HepG2 (cell line): Measurements from ENCODE around the gene CACNA1G. TPM values are rescaled to one million over a fixed set of nuclear protein-coding genes. Genes with fewer than 3 reads are reported as not detected.
A peak's percentile ranks its signal among the peaks of the same experiment; 100 is the strongest.

ENCODE experiments used
- CHD2 ChIP-seq: IDR thresholded peaks from 2 replicates; pipeline ENCODE4 v1.6.1; 2011; ENCODE audit warnings: low read depth, low read length, improper control_type of control experiment
- CREM ChIP-seq, 2 experiments: sonication (generic) in 1 of 2; formaldehyde crosslinking in 1 of 2; IDR thresholded peaks; 2 replicates each; pipeline versions ENCODE4 v1.4.0 to v1.6.1; 2016 to 2020; ENCODE audit warnings: antibody characterized with exemption in 1 of 2, mild to moderate bottlenecking in 1 of 2, missing genetic modification reagents in 1 of 2
- HOXA5 ChIP-seq: sonication (generic); formaldehyde crosslinking; IDR thresholded peaks from 2 replicates; pipeline ENCODE4 v1.4.0; 2020; ENCODE audit warnings: missing genetic modification reagents
- KAT7 ChIP-seq: IDR thresholded peaks from 2 replicates; pipeline ENCODE4 v1.6.1; 2018; ENCODE audit warnings: borderline replicate concordance, missing compliant biosample characterization
- LBX2 ChIP-seq: sonication (generic); formaldehyde crosslinking; IDR thresholded peaks from 2 replicates; pipeline ENCODE4 v1.5.0; 2020; ENCODE audit warnings: missing genetic modification reagents, mild to moderate bottlenecking, borderline replicate concordance
- MAZ ChIP-seq, 2 experiments: sonication (generic) in 1 of 2; formaldehyde crosslinking in 1 of 2; IDR thresholded peaks; 2 replicates each; pipeline versions ENCODE4 v1.5.0 to v1.6.1; 2012 to 2020; ENCODE audit warnings: low read depth in 2 of 2, mild to moderate bottlenecking in 2 of 2, borderline replicate concordance in 1 of 2, improper control_type of control experiment in 1 of 2, low read length in 1 of 2, missing genetic modification reagents in 1 of 2, moderate library complexity in 1 of 2
- SMAD9 ChIP-seq: sonication (generic); formaldehyde crosslinking; IDR thresholded peaks from 2 replicates; pipeline ENCODE4 v1.5.1; 2020; ENCODE audit warnings: mild to moderate bottlenecking, missing genetic modification reagents
- SMYD3 ChIP-seq: sonication (generic); formaldehyde crosslinking; IDR thresholded peaks from 2 replicates; pipeline ENCODE4 v1.8.1; 2023; ENCODE audit warnings: mild to moderate bottlenecking, missing genetic modification reagents
- TFDP1 ChIP-seq: IDR thresholded peaks from 2 replicates; pipeline ENCODE4 v1.6.1; 2016; ENCODE audit warnings: missing compliant biosample characterization, missing genetic modification reagents, borderline replicate concordance
- ZNF569 ChIP-seq: sonication (generic); formaldehyde crosslinking; IDR thresholded peaks from 2 replicates; pipeline ENCODE4 v1.5.0; 2020; ENCODE audit warnings: mild to moderate bottlenecking, missing genetic modification reagents, moderate library complexity, borderline replicate concordance
- polyA plus RNA-seq, 8 experiments: library from polyadenylated mRNA; depleted of rRNA in 3 of 8; stranded (reverse) in 7 of 8; unstranded in 1 of 8; fragments of >200 nt; fragmentation: Illumina TruSeq in 4 of 8; extraction: Trizol in 4 of 8; gene quantifications; 2 replicates each; pipeline versions ENCODE4 v1.2.1 to v1.2.3, GENCODE V29; 2011 to 2016; ENCODE audit warnings: low read depth in 4 of 8, missing spikeins in 1 of 8, mixed read lengths in 1 of 8; ENCODE audit not compliant: insufficient read depth in 1 of 8
- total RNA-seq, 5 experiments: library from RNA; depleted of rRNA; stranded (reverse); fragments of >200 nt; fragmentation: Illumina TruSeq; extraction: Trizol; gene quantifications; 2 replicates each; pipeline ENCODE4 v1.2.3, GENCODE V29; 2016; ENCODE audit warnings: low read depth in 1 of 5
- TF ChIP-seq, protein P1 (sequence below): sonication (generic); formaldehyde crosslinking; IDR thresholded peaks from 2 replicates; pipeline ENCODE4 v1.9.0; 2021; ENCODE audit warnings: mild to moderate bottlenecking, missing genetic modification reagents
- TF ChIP-seq, protein P2 (sequence below): sonication (generic); formaldehyde crosslinking; IDR thresholded peaks from 2 replicates; pipeline ENCODE4 v1.5.0; 2020; ENCODE audit warnings: missing genetic modification reagents
- TF ChIP-seq, protein P3 (sequence below): sonication (generic); formaldehyde crosslinking; IDR thresholded peaks from 2 replicates; pipeline ENCODE4 v1.4.0; 2020; ENCODE audit warnings: low read depth, missing genetic modification reagents

CACNA1G gene
- total and polyA plus RNA-seq, 2 of the 13 experiments (the other 11 are each of a cell fraction or from before 2014, with no cell fraction given) = 0.02 TPM; not detected in 1

GRCh38 chr17:50640686-50641351 is 80.3 kb downstream of the CACNA1G start (continued):
- TF ChIP-seq, protein P1, sequence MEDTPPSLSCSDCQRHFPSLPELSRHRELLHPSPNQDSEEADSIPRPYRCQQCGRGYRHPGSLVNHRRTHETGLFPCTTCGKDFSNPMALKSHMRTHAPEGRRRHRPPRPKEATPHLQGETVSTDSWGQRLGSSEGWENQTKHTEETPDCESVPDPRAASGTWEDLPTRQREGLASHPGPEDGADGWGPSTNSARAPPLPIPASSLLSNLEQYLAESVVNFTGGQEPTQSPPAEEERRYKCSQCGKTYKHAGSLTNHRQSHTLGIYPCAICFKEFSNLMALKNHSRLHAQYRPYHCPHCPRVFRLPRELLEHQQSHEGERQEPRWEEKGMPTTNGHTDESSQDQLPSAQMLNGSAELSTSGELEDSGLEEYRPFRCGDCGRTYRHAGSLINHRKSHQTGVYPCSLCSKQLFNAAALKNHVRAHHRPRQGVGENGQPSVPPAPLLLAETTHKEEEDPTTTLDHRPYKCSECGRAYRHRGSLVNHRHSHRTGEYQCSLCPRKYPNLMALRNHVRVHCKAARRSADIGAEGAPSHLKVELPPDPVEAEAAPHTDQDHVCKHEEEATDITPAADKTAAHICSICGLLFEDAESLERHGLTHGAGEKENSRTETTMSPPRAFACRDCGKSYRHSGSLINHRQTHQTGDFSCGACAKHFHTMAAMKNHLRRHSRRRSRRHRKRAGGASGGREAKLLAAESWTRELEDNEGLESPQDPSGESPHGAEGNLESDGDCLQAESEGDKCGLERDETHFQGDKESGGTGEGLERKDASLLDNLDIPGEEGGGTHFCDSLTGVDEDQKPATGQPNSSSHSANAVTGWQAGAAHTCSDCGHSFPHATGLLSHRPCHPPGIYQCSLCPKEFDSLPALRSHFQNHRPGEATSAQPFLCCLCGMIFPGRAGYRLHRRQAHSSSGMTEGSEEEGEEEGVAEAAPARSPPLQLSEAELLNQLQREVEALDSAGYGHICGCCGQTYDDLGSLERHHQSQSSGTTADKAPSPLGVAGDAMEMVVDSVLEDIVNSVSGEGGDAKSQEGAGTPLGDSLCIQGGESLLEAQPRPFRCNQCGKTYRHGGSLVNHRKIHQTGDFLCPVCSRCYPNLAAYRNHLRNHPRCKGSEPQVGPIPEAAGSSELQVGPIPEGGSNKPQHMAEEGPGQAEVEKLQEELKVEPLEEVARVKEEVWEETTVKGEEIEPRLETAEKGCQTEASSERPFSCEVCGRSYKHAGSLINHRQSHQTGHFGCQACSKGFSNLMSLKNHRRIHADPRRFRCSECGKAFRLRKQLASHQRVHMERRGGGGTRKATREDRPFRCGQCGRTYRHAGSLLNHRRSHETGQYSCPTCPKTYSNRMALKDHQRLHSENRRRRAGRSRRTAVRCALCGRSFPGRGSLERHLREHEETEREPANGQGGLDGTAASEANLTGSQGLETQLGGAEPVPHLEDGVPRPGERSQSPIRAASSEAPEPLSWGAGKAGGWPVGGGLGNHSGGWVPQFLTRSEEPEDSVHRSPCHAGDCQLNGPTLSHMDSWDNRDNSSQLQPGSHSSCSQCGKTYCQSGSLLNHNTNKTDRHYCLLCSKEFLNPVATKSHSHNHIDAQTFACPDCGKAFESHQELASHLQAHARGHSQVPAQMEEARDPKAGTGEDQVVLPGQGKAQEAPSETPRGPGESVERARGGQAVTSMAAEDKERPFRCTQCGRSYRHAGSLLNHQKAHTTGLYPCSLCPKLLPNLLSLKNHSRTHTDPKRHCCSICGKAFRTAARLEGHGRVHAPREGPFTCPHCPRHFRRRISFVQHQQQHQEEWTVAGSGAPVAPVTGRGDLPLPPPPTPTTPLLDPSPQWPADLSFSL (CRISPR knock-in tag) = no peak
- TF ChIP-seq, protein P2, sequence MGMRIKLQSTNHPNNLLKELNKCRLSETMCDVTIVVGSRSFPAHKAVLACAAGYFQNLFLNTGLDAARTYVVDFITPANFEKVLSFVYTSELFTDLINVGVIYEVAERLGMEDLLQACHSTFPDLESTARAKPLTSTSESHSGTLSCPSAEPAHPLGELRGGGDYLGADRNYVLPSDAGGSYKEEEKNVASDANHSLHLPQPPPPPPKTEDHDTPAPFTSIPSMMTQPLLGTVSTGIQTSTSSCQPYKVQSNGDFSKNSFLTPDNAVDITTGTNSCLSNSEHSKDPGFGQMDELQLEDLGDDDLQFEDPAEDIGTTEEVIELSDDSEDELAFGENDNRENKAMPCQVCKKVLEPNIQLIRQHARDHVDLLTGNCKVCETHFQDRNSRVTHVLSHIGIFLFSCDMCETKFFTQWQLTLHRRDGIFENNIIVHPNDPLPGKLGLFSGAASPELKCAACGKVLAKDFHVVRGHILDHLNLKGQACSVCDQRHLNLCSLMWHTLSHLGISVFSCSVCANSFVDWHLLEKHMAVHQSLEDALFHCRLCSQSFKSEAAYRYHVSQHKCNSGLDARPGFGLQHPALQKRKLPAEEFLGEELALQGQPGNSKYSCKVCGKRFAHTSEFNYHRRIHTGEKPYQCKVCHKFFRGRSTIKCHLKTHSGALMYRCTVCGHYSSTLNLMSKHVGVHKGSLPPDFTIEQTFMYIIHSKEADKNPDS (CRISPR knock-in tag) = no peak
- no peak for TF ChIP-seq CHD2
- TF ChIP-seq HOXA5 (CRISPR knock-in tag) = peak; percentile 29; the same call in 1 of the 2 replicates
- TF ChIP-seq, protein P3, sequence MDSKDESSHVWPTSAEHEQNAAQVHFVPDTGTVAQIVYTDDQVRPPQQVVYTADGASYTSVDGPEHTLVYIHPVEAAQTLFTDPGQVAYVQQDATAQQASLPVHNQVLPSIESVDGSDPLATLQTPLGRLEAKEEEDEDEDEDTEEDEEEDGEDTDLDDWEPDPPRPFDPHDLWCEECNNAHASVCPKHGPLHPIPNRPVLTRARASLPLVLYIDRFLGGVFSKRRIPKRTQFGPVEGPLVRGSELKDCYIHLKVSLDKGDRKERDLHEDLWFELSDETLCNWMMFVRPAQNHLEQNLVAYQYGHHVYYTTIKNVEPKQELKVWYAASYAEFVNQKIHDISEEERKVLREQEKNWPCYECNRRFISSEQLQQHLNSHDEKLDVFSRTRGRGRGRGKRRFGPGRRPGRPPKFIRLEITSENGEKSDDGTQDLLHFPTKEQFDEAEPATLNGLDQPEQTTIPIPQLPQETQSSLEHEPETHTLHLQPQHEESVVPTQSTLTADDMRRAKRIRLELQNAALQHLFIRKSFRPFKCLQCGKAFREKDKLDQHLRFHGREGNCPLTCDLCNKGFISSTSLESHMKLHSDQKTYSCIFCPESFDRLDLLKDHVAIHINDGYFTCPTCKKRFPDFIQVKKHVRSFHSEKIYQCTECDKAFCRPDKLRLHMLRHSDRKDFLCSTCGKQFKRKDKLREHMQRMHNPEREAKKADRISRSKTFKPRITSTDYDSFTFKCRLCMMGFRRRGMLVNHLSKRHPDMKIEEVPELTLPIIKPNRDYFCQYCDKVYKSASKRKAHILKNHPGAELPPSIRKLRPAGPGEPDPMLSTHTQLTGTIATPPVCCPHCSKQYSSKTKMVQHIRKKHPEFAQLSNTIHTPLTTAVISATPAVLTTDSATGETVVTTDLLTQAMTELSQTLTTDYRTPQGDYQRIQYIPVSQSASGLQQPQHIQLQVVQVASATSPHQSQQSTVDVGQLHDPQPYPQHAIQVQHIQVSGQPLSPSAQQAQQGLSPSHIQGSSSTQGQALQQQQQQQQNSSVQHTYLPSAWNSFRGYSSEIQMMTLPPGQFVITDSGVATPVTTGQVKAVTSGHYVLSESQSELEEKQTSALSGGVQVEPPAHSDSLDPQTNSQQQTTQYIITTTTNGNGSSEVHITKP (CRISPR knock-in tag) = no peak
- no peak for TF ChIP-seq SMAD9 (CRISPR knock-in tag)
- no peak for TF ChIP-seq MAZ (IDR thresholded peaks at IDR 0.05; ENCODE audit: borderline replicate concordance, low read depth, low read length)
- no peak for TF ChIP-seq MAZ (CRISPR knock-in tag; IDR thresholded peaks at IDR 0.05; ENCODE audit: low read depth)
- TF ChIP-seq TFDP1 (CRISPR knock-in tag) = peak; percentile 73; the same call in 1 of the 2 replicates
- TF ChIP-seq LBX2 (CRISPR knock-in tag) = no peak
- TF ChIP-seq CREM (IDR thresholded peaks at IDR 0.05) = peak; percentile 53; the same call in 1 of the 2 replicates
- no peak for TF ChIP-seq CREM (CRISPR knock-in tag; IDR thresholded peaks at IDR 0.05)
- TF ChIP-seq ZNF569 (CRISPR knock-in tag) = no peak
- TF ChIP-seq SMYD3 (CRISPR knock-in tag) = no peak
- no peak; the same call in 1 of the 2 replicates for TF ChIP-seq KAT7
